Hindlimb muscle (tissue), 1 donor: ENCODE results near the gene PLA2G2D. TPM values are rescaled to one million over a fixed set of nuclear protein-coding genes. Genes with fewer than 3 reads are reported as not detected.
"Not testable (repeated sequence)": the region's sequence is repeated elsewhere in the genome, so short reads cannot be mapped to it uniquely, and the experiment has no call there.

Experiments used
- DNase-seq: peaks from one replicate; pipeline ENCODE4 v3.0.0-alpha.2; 2013
- polyA plus RNA-seq: library from polyadenylated mRNA; unstranded; fragments of 120-200 nt; gene quantifications from one replicate; pipeline ENCODE4 v1.2.1, GENCODE V29; 2013; ENCODE audit not compliant: insufficient read length

The PLA2G2D gene
- polyA plus RNA-seq, 1 donor, result not detected

DNA sequence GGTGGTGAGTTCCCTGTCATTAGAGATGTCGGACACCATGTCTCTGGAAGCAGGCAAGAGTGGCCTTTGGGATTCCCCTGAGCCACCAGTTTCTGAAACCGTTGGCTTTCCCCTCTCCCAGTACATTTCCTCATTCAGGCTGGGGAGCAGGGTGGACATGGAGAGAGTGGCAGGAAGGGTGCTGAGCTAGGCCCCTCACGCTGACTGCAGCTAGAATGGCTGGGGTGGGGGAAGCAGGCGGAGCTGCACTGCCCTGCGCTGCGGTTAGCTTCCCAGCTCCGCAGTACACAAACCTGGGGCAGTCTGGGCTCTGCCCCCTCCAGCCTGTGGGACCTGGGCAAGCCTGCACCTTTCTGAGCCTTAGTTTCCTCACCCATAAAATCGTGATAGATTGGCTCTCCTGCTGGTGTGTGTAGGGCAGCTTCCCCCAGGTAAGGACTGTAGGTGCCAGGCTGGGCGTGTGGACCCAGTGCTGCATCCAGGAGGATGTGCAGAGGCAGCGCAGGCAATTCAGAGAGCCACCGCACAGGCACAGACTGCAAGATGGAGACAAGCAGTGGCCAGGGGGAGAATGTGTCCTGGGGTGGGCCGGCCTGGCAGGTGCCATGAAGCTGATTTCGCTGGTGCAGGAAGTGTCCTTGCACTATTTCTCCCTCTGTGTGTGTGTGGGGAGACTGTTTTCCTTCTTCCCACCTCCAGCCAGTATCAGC lies 22.8 kb upstream of the PLA2G2D start:
- DNase-seq, result no peak

DNA sequence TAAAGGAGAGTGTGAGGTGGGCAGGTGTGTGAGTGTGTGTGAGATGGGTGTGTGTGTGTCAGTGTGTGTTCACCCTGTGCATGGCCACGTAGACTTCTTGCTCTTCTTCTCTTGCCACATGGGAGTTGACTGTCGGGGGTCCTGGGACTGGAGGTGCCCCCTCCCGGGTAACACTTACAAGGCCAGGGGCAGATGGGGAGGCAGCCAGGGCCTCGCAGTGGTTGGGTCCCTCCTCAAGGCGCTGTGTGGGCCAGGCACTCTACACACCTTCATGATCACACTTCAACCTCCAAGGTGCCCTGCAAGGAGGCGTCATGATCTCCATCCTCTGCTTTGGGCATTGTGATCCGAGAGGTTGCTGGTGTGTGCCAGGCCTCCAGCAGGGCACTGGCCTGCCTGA lies 22.1 kb upstream of the PLA2G2D start:
- no peak for DNase-seq

DNA sequence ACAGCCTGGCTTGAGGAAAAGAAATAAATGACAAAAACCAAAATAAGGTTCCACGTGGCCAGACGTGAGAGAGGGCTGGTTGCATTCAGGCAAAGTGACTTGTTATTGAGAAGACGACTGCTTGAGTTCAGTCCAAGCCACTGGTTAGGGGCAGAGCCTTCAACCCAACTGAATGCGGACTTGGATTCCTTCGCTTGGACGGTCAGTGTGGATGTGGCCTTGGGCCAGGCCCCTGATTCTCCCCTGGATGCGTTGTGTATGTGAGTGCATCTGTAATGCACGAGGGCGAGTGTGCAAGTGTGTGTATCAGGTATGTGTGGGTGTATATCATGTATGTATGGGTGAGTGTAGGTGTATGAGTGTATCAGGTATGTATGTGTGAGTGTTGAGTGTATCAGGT lies 21.7 kb upstream of the PLA2G2D start:
- DNase-seq, result no peak

DNA sequence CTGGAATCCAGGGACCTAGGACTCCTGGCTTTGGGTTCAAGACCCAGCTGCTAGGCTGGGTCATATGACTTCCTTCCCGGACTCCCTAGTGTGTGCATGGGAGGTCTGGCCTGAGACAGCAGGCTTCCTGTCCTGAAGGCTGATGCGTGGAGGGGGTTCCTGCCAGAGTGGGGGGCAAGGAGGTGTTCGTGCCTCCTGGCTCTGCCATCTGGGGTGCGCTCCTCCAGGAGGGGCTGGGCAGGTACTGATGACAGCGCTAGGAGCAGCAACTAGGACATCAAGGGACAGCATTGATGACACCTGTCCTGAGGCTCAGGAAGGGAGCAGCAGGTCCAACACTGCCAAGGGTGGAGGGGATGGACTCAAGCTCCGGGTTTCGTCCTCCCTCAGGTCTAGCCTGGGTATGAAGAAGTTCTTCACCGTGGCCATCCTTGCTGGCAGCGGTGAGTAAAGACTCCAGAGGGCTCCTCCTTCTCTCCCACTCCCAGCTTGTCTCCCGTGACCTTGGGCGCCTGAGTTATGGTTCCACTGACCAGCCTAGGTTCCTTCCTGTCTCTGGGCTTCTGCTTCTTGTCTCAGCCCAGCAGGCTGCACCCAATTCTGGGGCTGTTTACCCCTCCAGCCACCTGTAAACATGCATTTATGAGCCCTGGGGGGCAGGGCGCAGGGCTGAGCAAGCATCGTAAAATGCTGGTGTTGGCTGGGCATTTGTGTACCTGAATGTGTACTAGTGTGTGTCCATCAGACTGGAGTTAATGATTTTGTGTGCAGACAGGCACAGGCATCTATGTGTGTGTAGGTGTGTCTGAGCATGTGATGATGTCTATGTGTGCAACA lies 20.7 kb upstream of the PLA2G2D start:
- DNase-seq, result no peak

DNA sequence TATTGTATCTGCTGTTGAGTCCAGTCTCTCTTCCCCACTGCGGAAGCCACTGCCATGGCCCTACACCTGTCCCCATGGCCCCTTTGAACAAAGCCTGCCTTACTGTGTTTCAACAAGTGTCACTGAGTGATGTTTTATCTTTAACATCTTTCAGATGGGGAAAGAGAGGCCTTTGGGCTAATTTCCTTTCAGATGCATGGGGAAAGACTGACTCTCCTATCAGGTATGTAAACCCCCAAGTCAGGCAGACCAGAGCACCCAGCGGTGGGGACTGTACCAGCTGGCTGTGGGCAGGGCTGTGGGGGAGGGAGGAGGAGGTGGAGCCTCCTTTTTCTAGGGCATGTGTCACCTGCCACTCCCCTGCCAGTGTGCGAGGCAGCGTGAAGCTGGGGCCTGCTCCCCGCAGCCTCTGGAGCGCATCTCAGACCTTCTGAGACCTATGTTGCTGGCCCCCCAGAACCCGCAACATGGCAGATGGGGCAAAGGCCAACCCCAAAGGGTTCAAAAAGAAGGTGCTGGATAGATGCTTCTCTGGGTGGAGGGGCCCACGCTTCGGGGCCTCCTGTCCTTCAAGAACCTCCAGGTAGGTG lies 19.7 kb upstream of the PLA2G2D start, which contains the start of gene PLA2G2F:
TSS of gene PLA2G2F (plus strand) at position 363 of the 590 bp plus-strand sequence. CDS start at position 468, 105 bp downstream.
- no peak for DNase-seq

DNA sequence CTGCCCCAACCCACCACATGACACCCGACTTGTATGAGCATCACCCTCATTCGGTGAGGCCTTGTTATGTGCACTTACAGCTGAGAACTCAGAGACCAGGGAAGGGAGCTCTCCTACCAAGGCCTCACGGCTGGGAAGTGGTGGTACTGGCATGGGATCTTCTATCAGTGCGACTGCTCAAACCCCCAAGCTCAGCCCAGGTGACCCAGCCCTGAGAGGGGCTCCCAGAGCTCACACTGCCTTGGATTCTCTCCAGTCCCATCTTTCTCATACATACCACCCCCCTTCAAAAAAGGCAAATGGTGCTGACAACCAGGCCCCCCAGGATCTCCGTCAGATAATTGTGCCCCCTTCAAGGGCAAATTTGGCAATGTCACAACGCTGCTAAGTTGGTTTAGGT lies 19.0 kb upstream of the PLA2G2D start:
- DNase-seq, result no peak

DNA sequence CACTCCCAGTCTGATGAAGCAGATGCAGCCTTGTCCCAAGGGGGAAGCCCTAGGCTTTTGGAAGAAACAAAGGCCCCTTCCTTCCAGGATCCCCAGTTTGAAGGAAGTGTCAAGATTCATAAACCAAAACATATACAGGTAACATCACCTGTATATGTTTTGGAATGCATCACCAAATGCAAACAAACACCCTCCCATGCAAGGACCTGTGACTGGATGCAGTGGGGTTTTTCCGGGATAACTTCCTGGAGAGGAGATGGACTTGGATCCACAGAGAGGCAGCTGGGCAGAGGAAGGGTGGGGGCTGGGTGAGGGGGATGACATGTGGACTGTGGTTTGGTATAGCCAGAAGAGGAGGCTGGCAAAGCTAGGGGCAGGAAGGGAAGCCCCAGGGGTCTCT lies 18.3 kb upstream of the PLA2G2D start:
- no peak for DNase-seq

DNA sequence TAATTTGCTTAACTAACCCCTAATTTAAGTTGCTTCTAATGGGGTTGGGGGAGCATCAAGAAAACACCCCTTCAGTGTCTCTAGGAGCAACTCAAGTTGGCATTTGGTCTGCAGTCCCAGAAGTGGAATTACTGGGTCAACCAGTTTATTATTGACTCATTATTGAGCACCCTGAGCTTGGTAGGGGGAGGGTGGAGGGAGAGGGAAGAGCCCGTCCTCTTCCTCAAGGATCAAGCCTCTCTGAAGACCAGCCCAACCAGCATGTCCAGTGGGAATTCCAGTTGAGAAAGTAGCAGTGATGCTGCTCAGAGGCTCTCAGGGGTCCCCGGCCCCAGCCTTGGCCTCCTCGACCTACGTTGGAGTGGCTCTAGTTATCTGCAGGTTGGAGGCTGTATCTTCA lies 17.7 kb upstream of the PLA2G2D start:
- no peak for DNase-seq

DNA sequence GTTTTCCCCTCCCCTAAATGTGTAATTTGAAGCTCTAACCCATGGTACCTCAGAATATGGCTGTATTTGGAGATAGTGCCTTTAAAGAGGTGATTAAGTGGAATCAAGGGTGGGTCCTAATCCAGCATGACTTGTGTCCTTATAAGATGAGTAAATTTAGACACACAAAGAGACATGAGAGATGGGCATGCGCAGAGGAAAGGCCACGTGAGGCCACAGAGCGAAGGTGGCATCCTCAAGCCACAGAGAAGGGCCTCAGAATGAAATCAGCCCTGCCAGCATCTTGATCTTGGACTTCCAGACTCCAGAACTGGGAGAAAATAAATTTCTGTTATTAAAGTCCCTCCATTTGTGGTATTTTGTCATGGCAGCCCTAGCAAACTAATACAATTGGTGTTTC lies 16.9 kb upstream of the PLA2G2D start:
- no peak for DNase-seq

DNA sequence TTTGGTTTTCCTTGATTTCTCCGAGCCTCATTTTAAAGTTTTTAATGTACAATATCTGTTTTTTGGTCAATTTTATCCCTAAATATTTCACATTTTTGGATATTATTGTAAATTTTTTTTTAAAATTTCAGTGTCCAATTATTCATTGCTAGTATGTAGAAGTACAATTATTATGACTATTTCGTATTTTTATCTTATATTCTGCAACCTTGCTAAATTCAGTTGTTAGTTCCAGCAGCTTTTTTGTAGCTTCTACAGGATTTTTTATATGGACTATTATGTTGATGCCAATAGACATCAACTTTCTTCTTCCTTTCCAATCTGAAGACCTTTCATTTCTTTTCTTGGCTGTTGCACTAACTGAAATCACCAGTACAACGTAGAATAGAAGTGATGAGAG lies 15.7 kb upstream of the PLA2G2D start:
- DNase-seq, result no peak

DNA sequence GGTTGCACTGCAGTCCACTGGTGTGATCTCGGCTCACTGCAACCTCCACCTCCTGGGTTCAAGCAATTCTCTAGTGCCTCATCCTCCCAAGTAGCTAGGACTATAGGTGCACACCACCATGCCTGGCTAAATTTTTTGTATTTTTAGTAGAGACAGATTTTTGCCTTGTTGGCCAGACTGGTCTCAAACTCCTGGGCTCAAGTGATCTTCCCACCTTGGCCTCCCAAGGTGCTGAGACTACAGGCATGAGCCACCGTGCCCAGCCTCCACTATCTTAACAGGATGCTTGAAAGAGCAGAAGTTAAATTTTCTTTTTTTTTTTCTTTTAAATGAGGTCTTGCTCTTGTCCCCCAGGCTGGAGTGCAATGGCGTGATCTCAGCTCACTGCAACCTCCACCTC lies 11.2 kb upstream of the PLA2G2D start:
- not testable (repeated sequence) for DNase-seq

DNA sequence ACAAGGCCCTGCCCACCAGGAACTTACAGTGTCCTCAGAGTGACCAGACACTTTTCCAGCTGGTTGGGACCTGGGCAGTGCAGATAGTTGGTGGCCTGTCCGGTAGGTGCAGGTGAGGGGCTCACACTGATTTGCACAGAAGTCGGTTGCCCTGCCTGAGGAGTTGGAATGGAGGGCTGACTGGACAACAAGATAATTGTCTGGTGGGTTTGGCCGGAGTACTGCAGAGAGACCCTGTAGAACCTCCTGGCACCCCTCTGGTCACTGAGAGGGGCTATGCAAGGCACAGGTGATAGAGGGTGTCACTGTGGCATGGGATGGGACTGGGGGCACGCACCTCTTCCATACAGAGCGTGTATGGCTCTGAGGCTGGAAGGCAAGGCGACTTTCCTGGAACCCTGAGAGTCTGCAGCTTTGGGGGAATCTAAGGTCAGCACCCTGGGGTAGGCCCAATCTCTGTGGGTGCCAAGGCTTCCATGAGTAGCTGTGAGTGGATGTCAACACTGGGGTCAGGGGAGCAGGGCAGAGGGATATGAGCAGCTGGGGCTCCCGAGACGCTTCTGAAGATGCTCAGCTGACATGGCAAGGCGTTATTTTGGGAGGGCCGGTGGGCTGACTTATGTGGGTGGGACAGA lies 7.6 kb upstream of the PLA2G2D start:
- no peak for DNase-seq

DNA sequence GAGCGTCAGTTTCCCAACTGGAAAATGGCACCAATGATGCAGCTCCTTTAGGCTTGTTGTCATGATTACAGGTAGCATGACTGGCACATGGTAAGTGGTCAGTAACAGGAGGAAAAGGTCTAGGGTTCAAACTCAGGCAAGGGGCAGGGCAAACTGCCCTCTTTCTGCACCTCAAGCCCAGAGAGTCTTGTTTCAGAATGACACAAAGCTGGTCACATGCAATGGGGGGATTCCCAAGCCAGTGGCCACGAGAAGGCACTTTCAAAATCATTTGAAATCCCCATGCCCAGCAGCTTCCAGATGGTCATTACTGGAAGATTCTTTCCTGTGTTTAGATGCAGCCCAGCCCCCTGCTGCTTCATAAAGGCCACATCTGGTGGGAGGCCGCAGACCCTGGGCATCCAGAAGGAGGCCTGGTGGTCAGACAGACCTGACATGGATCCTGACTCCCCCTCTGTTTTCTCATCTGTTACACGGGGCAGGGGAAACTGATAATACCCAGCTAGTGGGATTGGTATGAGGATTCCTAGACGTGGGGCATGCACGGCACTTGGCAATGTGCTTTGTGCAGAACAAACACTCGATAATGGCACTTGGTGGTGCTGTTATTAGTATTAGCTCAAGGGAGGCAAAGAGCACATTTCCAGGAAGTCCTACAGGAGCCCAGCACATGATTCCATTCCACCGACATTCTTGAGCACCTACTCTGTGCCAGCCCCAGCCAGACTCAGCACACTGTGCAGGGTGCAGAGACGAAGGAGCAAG lies 6.9 kb upstream of the PLA2G2D start:
- DNase-seq, result no peak

DNA sequence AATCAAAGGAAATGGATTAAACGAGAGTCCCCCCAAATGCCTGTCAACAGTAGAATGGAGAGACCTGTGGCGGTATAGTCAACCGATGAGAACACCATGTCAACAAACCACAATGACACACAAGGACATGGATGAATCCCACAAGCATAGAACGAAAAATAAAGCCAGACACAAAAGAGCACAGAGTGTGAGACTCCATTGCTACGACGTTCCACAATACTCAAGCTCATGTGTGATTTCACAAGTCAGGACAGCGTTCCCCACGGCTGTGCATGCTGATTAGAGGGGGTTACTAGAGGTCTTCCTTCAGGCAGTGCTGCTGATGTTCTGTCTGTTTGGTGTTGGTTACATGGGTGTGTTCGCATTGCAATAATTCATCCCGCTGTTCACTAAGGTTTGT lies 5.8 kb upstream of the PLA2G2D start:
- DNase-seq, result no peak

DNA sequence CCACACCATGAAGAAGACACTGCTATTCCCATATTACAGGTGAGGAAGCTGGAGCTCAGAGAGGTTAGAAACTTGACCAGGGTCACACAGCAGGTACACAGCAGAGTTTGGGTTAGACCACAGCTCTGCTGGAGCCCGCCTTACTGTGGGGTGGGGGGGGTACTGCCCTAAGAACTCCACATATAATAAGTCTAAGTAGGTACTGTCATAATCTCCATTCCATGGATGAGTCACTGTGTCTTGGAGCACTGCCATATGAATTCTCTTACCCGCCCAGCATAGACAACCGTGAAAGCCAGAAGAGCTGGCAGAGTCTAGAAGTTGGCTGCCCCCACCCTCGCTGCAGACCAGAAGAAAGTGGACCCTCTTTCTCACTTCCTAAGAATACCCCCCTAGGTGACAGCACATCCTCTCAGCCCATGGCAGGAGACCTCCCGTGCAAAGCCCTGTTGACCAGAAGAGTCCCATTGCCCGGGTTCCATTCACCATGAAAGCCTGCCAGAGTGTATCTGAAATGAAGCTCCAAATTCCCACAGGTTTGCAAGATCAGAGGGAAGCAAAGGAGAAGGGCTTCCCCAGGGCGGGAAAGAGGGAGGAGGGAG lies 5.2 kb upstream of the PLA2G2D start:
- DNase-seq, result no peak

DNA sequence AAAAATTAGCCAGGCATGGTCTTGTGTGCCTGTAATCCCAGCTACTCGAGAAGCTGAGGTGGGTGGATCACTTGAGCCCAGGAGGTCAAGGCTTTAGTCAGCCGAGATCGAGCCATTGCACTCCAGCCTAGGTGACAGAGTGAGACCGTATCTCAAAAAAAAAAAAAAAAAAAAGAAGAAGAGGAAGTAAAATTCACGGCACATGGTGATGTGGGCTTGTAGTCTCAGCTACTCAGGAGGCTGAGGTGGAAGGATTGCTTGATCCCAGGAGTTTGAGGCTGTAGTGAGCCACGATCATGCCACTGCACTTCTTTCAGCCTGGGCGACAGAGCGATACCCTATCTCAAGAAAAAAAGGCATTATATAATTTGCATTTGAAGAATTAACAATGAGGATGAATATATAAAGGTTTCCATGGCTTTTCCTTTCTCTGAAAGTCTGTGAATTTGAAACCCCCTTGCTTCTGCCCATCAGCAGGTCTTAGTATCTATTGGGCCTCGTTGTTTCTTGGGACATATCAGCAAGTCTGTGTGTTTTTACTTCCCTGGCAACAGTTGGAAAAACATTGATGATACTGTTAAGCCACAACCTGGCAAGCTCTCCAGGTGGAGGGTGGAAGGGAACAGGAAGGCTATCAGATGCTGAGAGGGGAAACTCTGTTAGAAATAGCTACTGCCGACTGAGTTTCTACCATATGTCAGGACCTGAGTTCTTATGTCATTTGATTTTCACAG lies 4.6 kb upstream of the PLA2G2D start:
- DNase-seq, result no peak

DNA sequence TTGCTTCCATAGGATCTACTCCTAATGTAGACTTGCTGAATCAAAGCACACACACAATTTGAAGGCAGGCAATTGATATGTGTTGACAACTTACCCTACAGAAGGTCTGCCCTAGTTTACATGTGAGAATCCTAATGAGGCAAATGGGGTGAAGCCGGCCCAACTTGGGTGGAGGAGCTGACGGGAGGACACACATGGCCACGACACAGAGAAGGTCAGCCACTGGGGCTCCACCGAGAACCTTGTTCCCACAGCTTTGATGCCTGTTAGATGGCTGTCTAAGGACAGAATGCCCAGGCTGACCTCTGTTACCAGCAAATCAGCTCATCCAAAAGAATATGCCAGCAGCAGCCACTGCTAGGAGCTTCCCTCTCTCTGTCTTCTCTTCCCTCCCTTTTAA lies 1.5 kb upstream of the PLA2G2D start:
- DNase-seq, result no peak

DNA sequence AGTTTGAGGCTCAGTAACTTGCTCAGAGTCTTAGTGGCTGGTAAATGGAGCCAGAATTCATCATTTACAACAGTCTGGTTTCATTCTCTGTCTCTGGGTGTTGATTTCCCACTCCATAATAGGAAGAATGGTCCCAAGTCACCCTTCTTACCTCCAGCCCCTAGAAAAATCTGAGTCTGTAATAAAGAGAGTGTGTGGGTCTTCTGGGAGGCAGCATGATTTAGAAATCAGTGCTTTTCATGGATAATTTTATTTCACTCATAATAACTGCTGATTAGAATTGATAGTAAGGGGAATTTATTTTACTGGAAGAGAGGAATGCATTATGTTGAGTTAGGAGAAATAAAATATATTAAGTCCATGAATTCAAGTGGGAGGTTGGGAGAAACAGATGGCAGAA lies 2.1 kb downstream of the PLA2G2D start:
- no peak for DNase-seq

DNA sequence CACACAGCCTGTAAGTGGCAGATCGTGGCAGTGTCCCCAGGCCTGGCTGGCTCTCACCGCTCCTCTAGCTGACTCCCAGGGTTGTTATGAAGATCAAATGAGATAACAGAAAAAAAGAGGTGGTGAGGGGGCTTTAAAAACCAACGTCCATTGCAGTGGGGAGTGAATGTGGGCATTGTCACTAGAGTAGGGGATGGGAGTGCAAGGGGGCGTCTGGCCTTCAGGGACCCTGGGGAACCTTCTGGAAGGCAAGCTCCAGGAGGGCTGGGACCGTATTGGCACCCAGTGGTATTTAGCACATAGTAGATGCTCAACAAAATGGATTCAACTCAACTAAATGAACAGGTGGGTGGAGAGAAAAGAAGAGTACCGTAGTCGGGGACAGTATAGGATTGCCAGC lies 3.4 kb downstream of the PLA2G2D start:
- DNase-seq, result no peak

DNA sequence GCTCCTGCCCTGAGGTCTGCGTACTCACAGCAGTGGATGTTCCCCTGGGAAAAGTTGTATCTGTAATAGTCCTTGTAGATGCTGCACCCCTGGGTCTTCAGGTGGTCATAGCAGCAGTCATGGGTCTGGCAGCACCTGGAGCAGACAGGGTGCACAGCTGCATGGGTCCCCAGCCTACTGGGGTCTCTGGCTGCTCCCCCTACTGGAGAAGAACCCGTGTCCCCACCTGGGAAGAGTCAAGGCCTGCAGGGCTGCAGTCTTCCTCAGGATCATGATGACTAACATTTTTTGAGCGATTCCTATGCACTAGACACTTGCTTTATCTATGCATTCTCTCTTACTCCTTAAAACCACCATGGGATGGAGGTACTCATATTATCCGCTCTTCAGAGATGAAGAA lies 3.9 kb downstream of the PLA2G2D start:
- DNase-seq, result no peak

DNA sequence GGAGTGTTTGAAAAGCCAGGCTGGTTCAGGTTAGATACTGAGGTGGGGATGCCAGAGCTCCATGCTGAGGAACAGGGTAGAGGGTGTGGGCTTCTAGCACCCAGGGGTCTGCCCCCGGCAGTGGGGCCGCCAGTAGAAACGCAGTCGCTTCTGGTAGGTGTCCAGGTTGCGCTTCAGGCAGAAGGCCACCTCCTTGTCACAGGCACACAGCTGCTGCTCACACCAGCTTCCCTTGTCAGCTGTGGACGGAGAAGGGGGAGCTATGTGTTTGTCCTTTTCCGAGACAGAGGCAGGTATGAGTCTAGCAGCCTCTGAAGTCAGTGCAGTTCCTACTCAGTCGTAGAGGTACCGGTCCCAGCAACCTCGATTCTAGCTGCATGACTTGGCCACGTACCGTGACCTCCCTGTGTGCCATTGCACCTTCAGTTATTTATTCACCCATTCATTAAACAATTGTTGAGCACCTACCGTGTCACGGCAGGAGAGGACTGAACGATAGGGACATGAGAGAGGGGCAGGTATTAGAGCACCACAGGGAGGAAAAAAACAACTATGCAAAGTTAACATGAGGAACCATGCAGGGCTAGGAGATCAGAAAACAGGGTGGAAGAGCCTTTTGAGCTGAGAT lies 5.2 kb downstream of the PLA2G2D start:
- DNase-seq, result no peak
